Middle frontal gyrus (tissue), 1 donor: ENCODE measurements around the gene LIN28A.

Experiments used
- DNase-seq: peaks from one replicate; pipeline ENCODE4 v3.0.0-alpha.2; 2015; ENCODE audit warnings: low spot score; ENCODE audit errors: extremely low spot score

Gene LIN28A

DNA sequence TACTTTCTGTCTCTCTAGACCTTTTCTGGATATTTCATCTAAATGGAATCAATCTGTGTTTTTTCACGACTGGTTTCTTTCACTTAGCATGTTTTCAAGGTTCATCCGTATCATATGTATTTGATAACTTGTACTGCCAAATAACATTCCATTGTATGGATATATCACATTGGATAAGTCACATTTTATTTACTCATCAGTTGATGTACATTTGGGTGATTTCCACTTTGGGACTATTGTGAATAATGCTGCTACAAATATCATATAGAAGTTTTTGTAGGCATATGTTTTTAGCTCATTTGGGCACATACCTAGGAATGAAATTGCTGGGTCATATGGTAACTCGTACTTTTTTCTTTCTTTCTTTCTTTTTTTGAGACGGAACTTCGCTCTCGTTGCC is 68.4 kb downstream of the LIN28A start:
- no peak for DNase-seq
